Thymus (tissue), 11 donors: Measurements from ENCODE around the gene HPS6. TPM values are rescaled to one million over a fixed set of nuclear protein-coding genes. Genes with fewer than 3 reads are reported as not detected.
A peak's percentile ranks its signal among the peaks of the same experiment; 100 is the strongest.

Experiments
- DNase-seq, 9 donors: peaks; one replicate each; pipeline ENCODE4 v3.0.0-alpha.2; 2013; ENCODE audit warnings: low spot score in 9 of 9, low read depth in 6 of 9, missing footprints in 1 of 9
- H3K27ac ChIP-seq, 2 donors: one replicate each; pipeline ENCODE4 v1.5.1; 2013; ENCODE audit warnings: control low read depth in 1 of 2, low read depth in 1 of 2, low read length in 1 of 2, mild to moderate bottlenecking in 1 of 2, moderate library complexity in 1 of 2
- H3K27me3 ChIP-seq, 2 donors: one replicate each; pipeline ENCODE4 v1.5.1; 2013; ENCODE audit warnings: low read length in 1 of 2; ENCODE audit not compliant: control insufficient read depth in 2 of 2, insufficient read depth in 1 of 2
- H3K36me3 ChIP-seq, 2 donors: one replicate each; pipeline ENCODE4 v1.5.1; 2013; ENCODE audit warnings: low read length in 1 of 2, mild to moderate bottlenecking in 1 of 2, moderate library complexity in 1 of 2; ENCODE audit not compliant: control insufficient read depth in 2 of 2, insufficient read depth in 2 of 2
- H3K4me1 ChIP-seq, 2 donors: one replicate each; pipeline ENCODE4 v1.5.1; 2013; ENCODE audit warnings: low read length in 2 of 2; ENCODE audit not compliant: control insufficient read depth in 2 of 2, insufficient read depth in 2 of 2
- H3K4me3 ChIP-seq, 2 donors: one replicate each; pipeline ENCODE4 v1.5.1; 2013; ENCODE audit warnings: low read length in 2 of 2, control low read depth in 1 of 2, mild to moderate bottlenecking in 1 of 2
- H3K9me3 ChIP-seq, 2 donors: one replicate each; pipeline ENCODE4 v1.5.1; 2013; ENCODE audit warnings: low read length in 1 of 2, mild to moderate bottlenecking in 1 of 2; ENCODE audit not compliant: control insufficient read depth in 2 of 2, insufficient read depth in 1 of 2
- WGBS: extraction: QIAGEN DNeasy Blood & Tissue Kit; methylation state at CpG from one replicate; pipeline ENCODE4 v1.1.7; 2013; 5-methylcytosine and 5-hydroxymethylcytosine counted together
- polyA plus RNA-seq: library from polyadenylated mRNA; stranded (reverse); fragments of 200-250 nt; gene quantifications from one replicate; pipeline ENCODE4 v1.2.3, GENCODE V29; 2013
- total RNA-seq: library from RNA; stranded (reverse); fragments of 120-200 nt; gene quantifications from one replicate; pipeline ENCODE4 v1.2.4, GENCODE V29; 2013
- donor health status: healthy.

Gene HPS6
- total and polyA plus RNA-seq, 2 donors, result 8.7 to 15.3 TPM

- WGBS, result 12% methylated on average over 63 of the region's 63 CpGs
- peaks cover 5 to 19% of the 10 kb centered on the region in 2 donors for H3K4me1 ChIP-seq
- no peaks in the 10 kb centered on the region for H3K9me3 ChIP-seq
- no peaks in the 10 kb centered on the region for H3K27me3 ChIP-seq
- H3K36me3 ChIP-seq, result peaks cover 0 to 3% of the 10 kb centered on the region in 2 donors
- H3K4me3 ChIP-seq, result peak overlapping the region; percentile 55 to 76
- peak in 1 of 9 donors; percentile 34 for DNase-seq
- H3K27ac ChIP-seq, result peak overlapping the region in 1 of 2 donors; percentile 84
Observed at GRCh38 chr10:102065561-102066398, 631 bp downstream of the HPS6 start.

DNA sequence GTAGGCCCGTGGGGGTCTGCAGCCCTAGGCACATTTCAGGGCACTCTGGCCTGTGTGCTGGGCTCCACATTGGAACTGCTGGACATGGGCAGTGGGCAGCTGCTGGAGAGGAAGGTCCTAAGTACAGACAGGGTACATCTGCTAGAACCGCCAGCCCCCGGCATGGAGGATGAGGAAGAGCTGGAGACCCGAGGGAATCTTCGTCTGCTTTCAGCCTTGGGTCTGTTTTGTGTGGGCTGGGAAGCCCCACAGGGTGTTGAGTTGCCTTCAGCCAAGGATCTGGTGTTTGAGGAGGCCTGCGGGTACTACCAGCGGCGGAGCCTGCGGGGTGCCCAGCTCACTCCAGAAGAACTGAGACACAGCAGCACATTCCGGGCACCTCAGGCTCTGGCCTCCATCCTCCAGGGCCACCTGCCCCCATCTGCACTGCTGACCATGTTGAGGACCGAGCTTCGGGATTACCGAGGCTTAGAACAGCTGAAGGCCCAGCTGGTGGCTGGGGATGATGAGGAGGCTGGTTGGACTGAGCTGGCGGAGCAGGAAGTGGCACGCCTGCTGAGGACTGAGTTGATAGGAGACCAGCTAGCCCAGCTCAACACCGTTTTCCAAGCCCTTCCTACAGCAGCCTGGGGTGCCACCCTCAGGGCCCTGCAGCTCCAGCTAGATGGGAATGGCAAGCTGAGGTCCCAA lies 1.4 kb downstream of the HPS6 start:
- H3K27ac ChIP-seq, result no peak overlapping the region
- 95% methylated on average over 16 of the region's 16 CpGs for WGBS
- peaks cover 0 to 3% of the 10 kb centered on the region in 2 donors for H3K36me3 ChIP-seq
- H3K27me3 ChIP-seq, result no peaks in the 10 kb centered on the region
- DNase-seq, result no peak
- H3K9me3 ChIP-seq, result no peaks in the 10 kb centered on the region
- peaks cover 5 to 19% of the 10 kb centered on the region in 2 donors for H3K4me1 ChIP-seq
- H3K4me3 ChIP-seq, result peak overlapping the region in 1 of 2 donors; percentile 55

DNA sequence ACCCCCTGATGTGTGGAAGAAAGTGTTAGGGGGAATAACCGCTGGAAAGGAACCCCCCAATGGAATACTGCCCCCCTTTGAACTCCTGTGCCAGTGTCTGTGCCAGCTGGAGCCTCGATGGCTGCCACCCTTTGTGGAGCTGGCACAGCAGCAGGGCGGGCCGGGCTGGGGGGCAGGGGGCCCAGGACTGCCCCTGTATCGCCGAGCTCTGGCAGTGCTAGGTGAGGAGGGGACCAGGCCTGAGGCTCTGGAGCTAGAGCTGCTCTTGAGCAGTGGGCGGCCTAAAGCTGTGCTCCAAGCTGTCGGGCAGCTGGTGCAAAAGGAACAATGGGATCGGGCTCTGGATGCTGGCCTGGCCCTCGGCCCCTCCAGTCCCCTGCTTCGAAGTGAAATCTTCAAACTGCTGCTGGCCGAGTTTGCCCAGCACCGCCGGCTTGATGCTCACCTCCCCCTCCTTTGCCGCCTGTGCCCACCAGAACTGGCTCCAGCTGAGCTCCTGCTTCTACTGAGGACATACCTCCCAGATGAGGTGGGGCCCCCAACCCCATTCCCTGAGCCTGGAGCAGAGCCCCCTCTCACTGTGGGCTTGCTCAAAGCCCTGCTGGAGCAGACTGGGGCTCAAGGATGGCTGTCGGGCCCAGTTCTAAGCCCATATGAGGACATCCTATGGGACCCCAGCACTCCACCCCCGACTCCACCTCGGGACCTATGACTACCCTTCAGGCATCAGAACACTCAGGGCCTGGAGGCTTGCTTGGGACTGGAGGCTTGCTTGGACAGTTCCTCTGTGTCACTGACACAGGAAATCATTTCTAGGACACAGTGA lies 2.2 kb downstream of the HPS6 start:
- WGBS, result 97% methylated on average over 18 of the region's 18 CpGs
- peaks cover 0 to 4% of the 10 kb centered on the region in 2 donors for H3K9me3 ChIP-seq
- DNase-seq, result no peak
- no peaks in the 10 kb centered on the region for H3K27me3 ChIP-seq
- peaks cover 5 to 19% of the 10 kb centered on the region in 2 donors for H3K4me1 ChIP-seq
- H3K27ac ChIP-seq, result no peak overlapping the region
- H3K4me3 ChIP-seq, result no peak overlapping the region
- peaks cover 0 to 3% of the 10 kb centered on the region in 2 donors for H3K36me3 ChIP-seq

DNA sequence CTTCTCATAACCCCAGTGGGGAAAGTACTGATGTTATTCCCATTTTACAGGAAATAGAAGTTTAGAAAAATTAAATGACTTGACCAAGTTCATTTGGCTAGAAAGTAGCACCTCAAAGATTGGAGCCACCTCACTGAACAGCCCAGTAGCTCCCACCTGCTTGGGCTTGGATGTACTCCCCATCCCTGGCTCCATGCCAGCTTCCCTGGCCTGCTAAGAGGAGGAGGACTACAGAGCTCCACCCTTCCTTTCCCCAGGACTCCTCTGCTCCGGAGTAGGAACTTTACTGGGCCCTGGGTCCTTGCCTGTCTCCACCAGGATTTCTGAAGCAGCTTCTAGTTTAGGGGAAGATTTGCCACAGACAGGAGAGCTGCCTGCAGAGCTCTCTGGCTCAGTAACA lies 3.1 kb downstream of the HPS6 start:
- Histone ChIP-seq H3K4me3 (no peak overlapping the region), H3K36me3 (peaks cover 0 to 3% of the 10 kb centered on the region in 2 donors), H3K27me3 (no peaks in the 10 kb centered on the region), H3K4me1 (peaks cover 5 to 19% of the 10 kb centered on the region in 2 donors), H3K9me3 (peaks cover 0 to 4% of the 10 kb centered on the region in 2 donors), H3K27ac (no peak overlapping the region)
- DNase-seq, result no peak
- 93% methylated on average over 1 of the region's 1 CpG for WGBS

DNA sequence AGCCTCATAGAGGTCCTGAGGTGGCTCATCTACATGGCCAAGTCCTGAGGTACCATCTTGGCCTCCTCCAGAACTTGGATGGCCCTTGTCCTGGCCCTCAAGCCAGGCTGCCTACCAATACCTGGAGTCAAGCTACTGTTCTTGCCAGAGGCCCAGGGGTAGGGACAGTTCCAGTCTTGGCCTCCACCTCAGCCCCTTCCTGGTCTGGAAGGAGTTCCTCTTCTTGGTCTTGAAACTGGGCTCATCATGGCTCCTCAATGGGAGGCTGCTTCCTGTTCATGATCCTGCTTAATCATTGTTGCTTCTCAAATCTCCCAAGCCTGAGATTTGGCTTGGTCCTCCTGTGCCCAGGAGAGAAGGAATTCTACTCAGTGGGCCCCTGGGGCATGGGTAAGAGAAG lies 3.9 kb downstream of the HPS6 start:
- DNase-seq, result no peak
- Histone ChIP-seq H3K4me3 (no peak overlapping the region), H3K4me1 (peaks cover 5 to 19% of the 10 kb centered on the region in 2 donors), H3K27me3 (no peaks in the 10 kb centered on the region), H3K9me3 (peaks cover 0 to 4% of the 10 kb centered on the region in 2 donors), H3K36me3 (peaks cover 0 to 3% of the 10 kb centered on the region in 2 donors), H3K27ac (no peak overlapping the region)

GRCh38 chr10:102072673-102073527 lies 7.8 kb downstream of the HPS6 start:
- Histone ChIP-seq H3K27me3 (no peaks in the 10 kb centered on the region), H3K9me3 (peaks cover 0 to 4% of the 10 kb centered on the region in 2 donors), H3K36me3 (no peaks in the 10 kb centered on the region), H3K4me3 (no peak overlapping the region), H3K4me1 (no peaks in the 10 kb centered on the region), H3K27ac (no peak overlapping the region)
- peak; percentile 49 to 86 (median 70) for DNase-seq
- WGBS, result 91% methylated on average over 4 of the region's 4 CpGs

GRCh38 chr10:102083541-102083940 lies 18.4 kb downstream of the HPS6 start:
- Histone ChIP-seq H3K27me3 (no peaks in the 10 kb centered on the region), H3K27ac (no peak overlapping the region), H3K36me3 (no peaks in the 10 kb centered on the region), H3K9me3 (no peaks in the 10 kb centered on the region), H3K4me1 (no peaks in the 10 kb centered on the region), H3K4me3 (no peak overlapping the region)
- no peak for DNase-seq
- WGBS, result over 99% methylated on average over 3 of the region's 3 CpGs

DNA sequence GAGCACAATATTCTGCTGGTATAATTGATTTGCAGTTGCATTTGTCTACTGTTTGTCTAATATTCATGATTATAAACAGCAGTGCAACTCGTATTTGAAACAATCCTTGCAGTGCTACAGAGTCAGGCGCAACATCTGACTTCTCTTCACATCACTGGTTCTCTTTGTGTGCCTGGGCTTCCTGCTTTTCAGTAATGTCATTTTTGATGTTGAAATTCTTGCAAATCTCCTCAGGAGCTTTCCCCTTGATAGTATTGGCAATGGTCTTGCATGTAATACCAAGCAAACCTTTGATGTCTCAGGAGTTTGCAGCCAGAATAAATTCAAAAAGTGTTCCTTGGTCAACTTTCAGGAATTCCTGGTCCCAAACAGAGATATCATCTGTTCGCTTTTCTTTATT lies 20.2 kb downstream of the HPS6 start:
- WGBS, result 95% methylated on average over 3 of the region's 3 CpGs
- no peak overlapping the region for H3K27ac ChIP-seq
- no peaks in the 10 kb centered on the region for H3K36me3 ChIP-seq
- no peaks in the 10 kb centered on the region for H3K27me3 ChIP-seq
- H3K9me3 ChIP-seq, result no peaks in the 10 kb centered on the region
- DNase-seq, result no peak
- no peaks in the 10 kb centered on the region for H3K4me1 ChIP-seq
- H3K4me3 ChIP-seq, result no peak overlapping the region
